SU-DHL-6 (cell line): Measurements from ENCODE around the gene CPA5.

Experiments
- EZH2phosphoT487 ChIP-seq: fragments of 200-600 bp; sonication (generic), shearing (Covaris generic); conservative IDR thresholded peaks from 2 replicates; pipeline ENCODE4 v1.6.1; 2018; ENCODE audit warnings: mild to moderate bottlenecking, antibody characterized with exemption, low read length, moderate library complexity, mixed read lengths
- TF ChIP-seq, protein P1 (sequence below): fragments of 200-600 bp; sonication (generic); IDR thresholded peaks from one replicate; pipeline ENCODE4 v1.5.1; 2017; ENCODE audit warnings: antibody characterized with exemption, mild to moderate bottlenecking, low read length, moderate library complexity; ENCODE audit not compliant: insufficient read depth, poor library complexity, severe bottlenecking

GRCh38 chr7:130369110-130369711 is 24.6 kb downstream of the CPA5 start:
- TF ChIP-seq, protein P1, sequence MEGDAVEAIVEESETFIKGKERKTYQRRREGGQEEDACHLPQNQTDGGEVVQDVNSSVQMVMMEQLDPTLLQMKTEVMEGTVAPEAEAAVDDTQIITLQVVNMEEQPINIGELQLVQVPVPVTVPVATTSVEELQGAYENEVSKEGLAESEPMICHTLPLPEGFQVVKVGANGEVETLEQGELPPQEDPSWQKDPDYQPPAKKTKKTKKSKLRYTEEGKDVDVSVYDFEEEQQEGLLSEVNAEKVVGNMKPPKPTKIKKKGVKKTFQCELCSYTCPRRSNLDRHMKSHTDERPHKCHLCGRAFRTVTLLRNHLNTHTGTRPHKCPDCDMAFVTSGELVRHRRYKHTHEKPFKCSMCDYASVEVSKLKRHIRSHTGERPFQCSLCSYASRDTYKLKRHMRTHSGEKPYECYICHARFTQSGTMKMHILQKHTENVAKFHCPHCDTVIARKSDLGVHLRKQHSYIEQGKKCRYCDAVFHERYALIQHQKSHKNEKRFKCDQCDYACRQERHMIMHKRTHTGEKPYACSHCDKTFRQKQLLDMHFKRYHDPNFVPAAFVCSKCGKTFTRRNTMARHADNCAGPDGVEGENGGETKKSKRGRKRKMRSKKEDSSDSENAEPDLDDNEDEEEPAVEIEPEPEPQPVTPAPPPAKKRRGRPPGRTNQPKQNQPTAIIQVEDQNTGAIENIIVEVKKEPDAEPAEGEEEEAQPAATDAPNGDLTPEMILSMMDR = no peak
- TF ChIP-seq EZH2phosphoT487 = no peak
